Right lobe of liver (tissue), 6 donors: Measurements from ENCODE around the gene FTO. TPM values are rescaled to one million over a fixed set of nuclear protein-coding genes. Genes with fewer than 3 reads are reported as not detected.

Experiments
- ATAC-seq, 4 donors: fragments of 200-7000 bp; cut with Tn5 transposase; one replicate each; pipeline ENCODE4 v1.9.1; 2020; ENCODE audit warnings: mild to moderate bottlenecking in 4 of 4, moderate library complexity in 4 of 4
- DNase-seq, 3 donors: peaks; one replicate each; pipeline ENCODE4 v3.0.0-alpha.2; 2020
- H3K27ac ChIP-seq, 3 donors: fragments of 200-600 bp; one replicate each; pipeline ENCODE4 v1.8.0; 2022
- H3K27me3 ChIP-seq, 2 donors: fragments of 200-600 bp; one replicate each; pipeline ENCODE4 v1.8.0; 2022
- H3K36me3 ChIP-seq, 4 donors: fragments of 200-600 bp; sonication (generic) in 1 of 4; one replicate each; pipeline versions ENCODE4 v1.5.1 to v1.8.0; 2017 to 2022; ENCODE audit warnings: control low read depth in 1 of 4
- H3K4me1 ChIP-seq, 4 donors: fragments of 200-600 bp; sonication (generic) in 1 of 4; one replicate each; pipeline versions ENCODE4 v1.5.1 to v1.8.0; 2017 to 2022; ENCODE audit warnings: control low read depth in 1 of 4
- H3K4me3 ChIP-seq, 3 donors: fragments of 200-600 bp; one replicate each; pipeline ENCODE4 v1.8.0; 2022
- H3K9me3 ChIP-seq, 4 donors: fragments of 200-600 bp; sonication (generic) in 1 of 4; one replicate each; pipeline versions ENCODE4 v1.5.1 to v1.8.0; 2017 to 2022; ENCODE audit warnings: control low read depth in 1 of 4
- CTCF ChIP-seq, 4 donors: fragments of 200-600 bp in 3 of 4; fragments of 450-650 bp in 1 of 4; IDR thresholded peaks; one replicate each; pipeline versions ENCODE4 v1.5.1 to v1.8.0; 2016 to 2022; ENCODE audit warnings: antibody characterized with exemption in 4 of 4, mild to moderate bottlenecking in 2 of 4
- POLR2A ChIP-seq: fragments of 450-650 bp; IDR thresholded peaks from one replicate; pipeline ENCODE4 v1.6.1; 2017; ENCODE audit warnings: antibody characterized with exemption, mild to moderate bottlenecking
- WGBS: methylation state at CpG from one replicate; pipeline ENCODE4 v1.1.6; 2018; ENCODE audit warnings: low coverage, low lambda C conversion rate; ENCODE audit not compliant: insufficient coverage; ENCODE audit errors: missing lambda C conversion rate; 5-methylcytosine and 5-hydroxymethylcytosine counted together
- intact Hi-C, 2 donors: fragments of 100-400 bp; cut with DNase I; formaldehyde crosslinking; loops; one replicate each; pipeline versions ENCODE4 v1.11.2 to v1.14.1; 2022
- total RNA-seq, 6 experiments: library from RNA; depleted of rRNA in 2 of 6; stranded (reverse); fragments of >200 nt in 2 of 6; fragmentation: NEBNext Ultra II Directional in 3 of 6; extraction: Animal tissue kit (Norgen Biotek cat#: 25700) in 3 of 6; gene quantifications; one replicate each; pipeline versions ENCODE4 v1.1.0 to v1.2.4, GENCODE V29; 2016 to 2023
- donor health status: DM: no; HTN: yes; CAD: no.
- donor health status: DM: no; HTN: no; CAD: no.
- donor health status: DM: no; HTN: no; CAD: no.
- donor health status: DM: no; HTN: yes; CAD: no.
- donor health status: DM: no; HTN: yes; CAD: no.

The FTO gene
- total RNA-seq, 6 experiments from 2014 or later = 28.9 to 51.6 (median 33.6) TPM

DNA sequence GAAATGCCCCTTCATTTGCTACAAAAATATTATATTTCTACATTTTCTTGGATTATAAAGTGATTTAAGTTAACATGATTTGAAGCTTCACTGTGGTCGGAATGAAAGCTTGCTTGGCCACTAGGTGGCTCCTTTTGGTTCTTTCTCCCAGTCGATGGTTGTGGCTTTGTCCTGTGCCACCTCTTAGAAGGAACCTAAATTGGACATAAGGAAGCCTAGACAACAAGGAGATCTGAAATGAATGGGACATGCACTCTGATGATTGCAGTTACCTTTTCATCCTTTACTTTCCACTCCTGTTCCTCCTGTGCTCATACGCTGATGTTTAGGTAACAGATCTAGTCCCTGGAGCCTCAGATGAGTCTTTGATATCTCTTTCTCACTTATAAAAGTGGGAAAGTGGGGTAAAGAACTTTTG is 39.2 kb downstream of the FTO start:
- ATAC-seq (peak; percentile 51 to 69 (median 64)), DNase-seq (no peak)
- WGBS = 46% methylated on average over 3 of the region's 3 CpGs
- Histone ChIP-seq H3K4me3 (no peak overlapping the region), H3K27me3 (no peaks in the 10 kb centered on the region), H3K27ac (no peak overlapping the region), H3K9me3 (no peaks in the 10 kb centered on the region), H3K36me3 (no peaks in the 10 kb centered on the region), H3K4me1 (peaks cover 0 to 7% (median 0%) of the 10 kb centered on the region in 4 donors)
- intact Hi-C loops = no loop called here
- TF ChIP-seq CTCF (IDR thresholded peaks at IDR 0.05) (peak; percentile 44 to 66 (median 59)), POLR2A (no peak)

GRCh38 chr16:53744449-53744848 is 40.5 kb downstream of the FTO start:
- WGBS = 40% methylated on average over 3 of the region's 3 CpGs
- H3K27me3 ChIP-seq = no peaks in the 10 kb centered on the region
- H3K27ac ChIP-seq = no peak overlapping the region
- peak in 1 of 4 donors; percentile 48 for ATAC-seq
- no peak for DNase-seq
- H3K4me1 ChIP-seq = peaks cover 0 to 7% (median 0%) of the 10 kb centered on the region in 4 donors
- no peaks in the 10 kb centered on the region for H3K36me3 ChIP-seq
- intact Hi-C loops = no loop called here
- H3K4me3 ChIP-seq = no peak overlapping the region
- H3K9me3 ChIP-seq = no peaks in the 10 kb centered on the region
- TF ChIP-seq POLR2A (no peak), CTCF (IDR thresholded peaks at IDR 0.05) (no peak)

GRCh38 chr16:53745086-53745485 is 41.1 kb downstream of the FTO start:
- peaks cover 0 to 7% (median 0%) of the 10 kb centered on the region in 4 donors for H3K4me1 ChIP-seq
- intact Hi-C loops = no loop called here
- H3K4me3 ChIP-seq = no peak overlapping the region
- no peaks in the 10 kb centered on the region for H3K9me3 ChIP-seq
- DNase-seq (no peak), ATAC-seq (no peak)
- no peaks in the 10 kb centered on the region for H3K27me3 ChIP-seq
- TF ChIP-seq POLR2A = no peak
- no peak for TF ChIP-seq CTCF (IDR thresholded peaks at IDR 0.05)
- no peaks in the 10 kb centered on the region for H3K36me3 ChIP-seq
- H3K27ac ChIP-seq = no peak overlapping the region
- 54% methylated on average over 3 of the region's 3 CpGs for WGBS

GRCh38 chr16:53745753-53746266 is 41.9 kb downstream of the FTO start:
- TF ChIP-seq POLR2A (no peak), CTCF (IDR thresholded peaks at IDR 0.05) (no peak)
- WGBS = 93% methylated on average over 4 of the region's 4 CpGs
- Histone ChIP-seq H3K27me3 (no peaks in the 10 kb centered on the region), H3K4me3 (no peak overlapping the region), H3K27ac (no peak overlapping the region), H3K4me1 (peaks cover 0 to 7% (median 0%) of the 10 kb centered on the region in 4 donors), H3K36me3 (no peaks in the 10 kb centered on the region), H3K9me3 (no peaks in the 10 kb centered on the region)
- intact Hi-C loops = no loop called here
- ATAC-seq (no peak), DNase-seq (no peak)
